Transverse colon (tissue), 4 donors: Measurements from ENCODE around the gene LRBA.

Source experiments
- EP300 ChIP-seq: sonication (generic); formaldehyde crosslinking; IDR thresholded peaks from one replicate; pipeline ENCODE4 v1.6.1; 2017; ENCODE audit warnings: antibody characterized with exemption, low read depth
- POLR2A ChIP-seq: fragments of 450-650 bp; IDR thresholded peaks from one replicate; pipeline ENCODE4 v1.6.1; 2016; ENCODE audit warnings: antibody characterized with exemption, mild to moderate bottlenecking, moderate library complexity
- POLR2AphosphoS5 ChIP-seq, 3 donors: sonication (generic); formaldehyde crosslinking; IDR thresholded peaks; one replicate each; pipeline ENCODE4 v1.6.1; 2016; ENCODE audit warnings: antibody characterized with exemption in 3 of 3
- TF ChIP-seq, protein P1 (sequence below), 5 experiments: fragments of 200-600 bp in 3 of 5; fragments of 450-650 bp in 2 of 5; sonication (generic) in 3 of 5; IDR thresholded peaks; 1 replicate in 2 of 5; 2 replicates in 3 of 5; pipeline ENCODE4 v1.5.1; 2016 to 2017; ENCODE audit warnings: antibody characterized with exemption in 5 of 5, inconsistent platforms in 3 of 5, mild to moderate bottlenecking in 2 of 5, moderate library complexity in 1 of 5

- TF ChIP-seq, protein P1, sequence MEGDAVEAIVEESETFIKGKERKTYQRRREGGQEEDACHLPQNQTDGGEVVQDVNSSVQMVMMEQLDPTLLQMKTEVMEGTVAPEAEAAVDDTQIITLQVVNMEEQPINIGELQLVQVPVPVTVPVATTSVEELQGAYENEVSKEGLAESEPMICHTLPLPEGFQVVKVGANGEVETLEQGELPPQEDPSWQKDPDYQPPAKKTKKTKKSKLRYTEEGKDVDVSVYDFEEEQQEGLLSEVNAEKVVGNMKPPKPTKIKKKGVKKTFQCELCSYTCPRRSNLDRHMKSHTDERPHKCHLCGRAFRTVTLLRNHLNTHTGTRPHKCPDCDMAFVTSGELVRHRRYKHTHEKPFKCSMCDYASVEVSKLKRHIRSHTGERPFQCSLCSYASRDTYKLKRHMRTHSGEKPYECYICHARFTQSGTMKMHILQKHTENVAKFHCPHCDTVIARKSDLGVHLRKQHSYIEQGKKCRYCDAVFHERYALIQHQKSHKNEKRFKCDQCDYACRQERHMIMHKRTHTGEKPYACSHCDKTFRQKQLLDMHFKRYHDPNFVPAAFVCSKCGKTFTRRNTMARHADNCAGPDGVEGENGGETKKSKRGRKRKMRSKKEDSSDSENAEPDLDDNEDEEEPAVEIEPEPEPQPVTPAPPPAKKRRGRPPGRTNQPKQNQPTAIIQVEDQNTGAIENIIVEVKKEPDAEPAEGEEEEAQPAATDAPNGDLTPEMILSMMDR (IDR thresholded peaks at IDR 0.05), result no peak
- TF ChIP-seq POLR2A (no peak), EP300 (no peak), POLR2AphosphoS5 (IDR thresholded peaks at IDR 0.05) (no peak)
Observed at GRCh38 chr4:150479657-150480056, 535.4 kb downstream of the LRBA start.
